C4-2B (cell line): ENCODE measurements around the gene MOB3A.
"Not testable (repeated sequence)": the region's sequence is repeated elsewhere in the genome, so short reads cannot be mapped to it uniquely, and the experiment has no call there.

Experiments
- CTCF ChIP-seq: fragments of 450-650 bp; conservative IDR thresholded peaks from 2 replicates; pipeline ENCODE4 v1.5.1; 2017; ENCODE audit warnings: mild to moderate bottlenecking
- ZFX ChIP-seq: fragments of 450-650 bp; IDR thresholded peaks from 2 replicates; pipeline ENCODE4 v1.6.1; 2017

GRCh38 chr19:2086695-2087620 lies 9.2 kb downstream of the MOB3A start:
- TF ChIP-seq CTCF, ZFX: not testable (repeated sequence)
